RPMI8226 (cell line): ENCODE results near the gene TLCD1.
"Not testable (repeated sequence)": the region's sequence is repeated elsewhere in the genome, so short reads cannot be mapped to it uniquely, and the experiment has no call there.

ENCODE experiments used
- DNase-seq: peaks from one replicate; pipeline ENCODE4 v3.0.0-alpha.2; 2015

Gene TLCD1

GRCh38 chr17:28726627-28727491 lies 826 bp upstream of the TLCD1 start:
- peak; percentile 96 for DNase-seq

GRCh38 chr17:28725660-28726225 lies 290 bp downstream of the TLCD1 start:
- peak; percentile 85 for DNase-seq

GRCh38 chr17:28725166-28725659 lies 820 bp downstream of the TLCD1 start:
- no peak for DNase-seq

- DNase-seq: peak; percentile 72
Observed at GRCh38 chr17:28724500-28725165, 1.4 kb downstream of the TLCD1 start.

DNA sequence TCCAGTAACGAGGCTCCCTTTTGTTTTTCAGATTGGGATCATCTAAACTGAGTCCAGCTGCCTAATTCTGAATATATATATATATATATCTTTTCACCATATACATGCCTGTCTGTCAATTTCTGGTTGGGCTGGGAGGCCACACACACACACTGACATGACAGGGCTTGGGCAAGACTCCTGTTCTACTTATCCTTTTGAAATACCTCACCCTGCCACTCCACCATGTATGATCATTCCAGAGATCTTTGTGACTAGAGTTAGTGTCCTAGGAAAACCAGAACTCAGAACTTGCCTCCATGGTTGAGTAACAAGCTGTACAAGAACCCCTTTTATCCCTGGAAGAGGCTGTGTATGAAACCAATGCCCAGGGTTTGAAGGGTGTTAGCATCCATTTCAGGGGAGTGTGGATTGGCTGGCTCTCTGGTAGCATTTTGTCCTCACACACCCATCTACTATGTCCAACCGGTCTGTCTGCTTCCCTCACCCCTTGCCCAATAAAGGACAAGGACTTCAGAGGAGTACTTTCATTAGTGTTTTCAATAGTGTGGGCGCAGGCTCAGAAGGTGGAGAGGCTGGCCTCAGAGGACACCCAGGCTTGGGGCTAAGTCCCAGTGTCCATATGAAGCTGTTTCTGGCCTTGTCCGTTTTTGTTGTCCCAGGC lies 2.1 kb downstream of the TLCD1 start:
- not testable (repeated sequence) for DNase-seq

DNA sequence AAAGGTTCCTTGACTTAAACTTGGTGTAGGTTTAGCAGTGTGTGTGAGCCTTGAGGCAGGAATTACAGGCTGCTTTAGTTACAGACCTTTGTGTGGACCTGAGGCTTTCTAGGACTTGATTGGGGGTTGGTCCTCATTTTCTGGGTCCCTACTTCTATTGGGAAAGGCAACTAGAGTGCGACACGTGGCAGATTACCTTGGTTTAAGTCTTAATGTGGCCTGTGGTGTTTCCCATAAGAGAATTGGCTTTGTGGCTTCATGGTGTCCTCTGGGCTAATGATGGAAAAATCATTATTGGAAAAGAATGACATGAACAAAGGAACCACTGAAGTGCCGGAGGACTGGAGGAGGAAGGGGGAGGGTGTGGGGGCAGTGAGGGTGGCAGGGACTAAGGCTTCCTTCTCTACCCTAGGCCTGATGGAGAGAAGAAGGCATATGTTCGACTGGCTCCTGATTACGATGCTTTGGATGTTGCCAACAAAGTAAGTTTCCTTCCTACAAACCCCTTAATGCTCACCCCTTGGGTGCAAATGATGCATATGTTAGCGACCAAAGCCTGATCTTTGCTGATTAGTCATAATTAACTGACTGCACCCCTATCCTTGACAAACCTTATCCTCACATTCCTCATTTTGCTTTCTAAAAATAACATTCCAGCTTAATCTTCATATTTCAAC lies 2.7 kb downstream of the TLCD1 start:
- DNase-seq: no peak

DNA sequence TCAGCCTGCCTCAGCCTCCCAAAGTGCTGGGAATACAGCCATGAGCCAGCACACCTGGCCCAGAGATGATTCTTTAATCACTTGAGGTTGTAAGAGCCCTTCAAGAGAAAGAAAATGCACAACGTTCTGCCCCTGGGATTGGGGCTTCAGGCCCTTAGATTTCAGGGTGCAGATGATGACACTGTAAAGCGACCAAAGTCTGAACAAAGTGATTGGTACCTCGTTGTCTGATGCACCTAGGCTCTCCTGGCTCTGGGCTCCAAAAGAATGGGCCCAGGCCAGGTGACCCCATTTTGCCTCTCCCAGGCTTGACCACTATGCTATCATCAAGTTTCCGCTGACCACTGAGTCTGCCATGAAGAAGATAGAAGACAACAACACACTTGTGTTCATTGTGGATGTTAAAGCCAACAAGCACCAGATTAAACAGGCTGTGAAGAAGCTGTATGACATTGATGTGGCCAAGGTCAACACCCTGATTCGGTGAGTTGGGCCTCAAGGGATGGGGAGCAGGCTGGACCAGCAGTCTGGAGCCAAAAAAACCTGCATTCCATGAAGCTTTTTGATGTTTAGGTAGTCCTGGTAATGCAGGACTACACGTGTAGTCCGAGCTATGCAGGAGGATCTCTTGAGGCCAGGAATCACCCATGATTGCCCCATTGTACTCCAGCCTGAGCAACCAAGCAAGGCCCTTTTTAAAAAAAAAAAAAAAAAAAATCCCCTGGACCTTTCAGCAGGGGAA lies 3.4 kb downstream of the TLCD1 start:
- no peak for DNase-seq

- not testable (repeated sequence) for DNase-seq
Observed at GRCh38 chr17:28720997-28721329, 5.1 kb downstream of the TLCD1 start.

GRCh38 chr17:28720247-28720996 lies 5.6 kb downstream of the TLCD1 start:
- DNase-seq: peak; percentile 42

DNA sequence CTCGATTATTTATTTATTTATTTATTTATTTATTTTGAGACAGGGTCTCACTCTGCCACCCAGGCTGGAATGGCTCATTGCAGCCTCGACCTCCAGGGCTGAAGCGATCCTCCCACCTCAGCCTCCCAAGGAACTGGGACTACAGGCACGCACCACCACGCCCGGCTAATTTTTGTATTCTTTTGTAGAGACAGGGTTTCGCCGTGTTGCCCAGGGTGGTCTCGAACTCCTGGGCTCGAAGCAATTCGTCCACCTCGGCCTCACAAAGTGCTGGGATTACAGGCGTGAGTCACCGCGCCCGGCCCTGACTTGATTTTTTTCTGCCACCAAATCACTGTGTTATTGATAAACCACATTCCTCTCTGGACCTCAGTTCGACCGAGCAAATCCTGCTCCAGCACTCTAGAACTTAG lies 7.0 kb downstream of the TLCD1 start:
- DNase-seq: no peak

DNA sequence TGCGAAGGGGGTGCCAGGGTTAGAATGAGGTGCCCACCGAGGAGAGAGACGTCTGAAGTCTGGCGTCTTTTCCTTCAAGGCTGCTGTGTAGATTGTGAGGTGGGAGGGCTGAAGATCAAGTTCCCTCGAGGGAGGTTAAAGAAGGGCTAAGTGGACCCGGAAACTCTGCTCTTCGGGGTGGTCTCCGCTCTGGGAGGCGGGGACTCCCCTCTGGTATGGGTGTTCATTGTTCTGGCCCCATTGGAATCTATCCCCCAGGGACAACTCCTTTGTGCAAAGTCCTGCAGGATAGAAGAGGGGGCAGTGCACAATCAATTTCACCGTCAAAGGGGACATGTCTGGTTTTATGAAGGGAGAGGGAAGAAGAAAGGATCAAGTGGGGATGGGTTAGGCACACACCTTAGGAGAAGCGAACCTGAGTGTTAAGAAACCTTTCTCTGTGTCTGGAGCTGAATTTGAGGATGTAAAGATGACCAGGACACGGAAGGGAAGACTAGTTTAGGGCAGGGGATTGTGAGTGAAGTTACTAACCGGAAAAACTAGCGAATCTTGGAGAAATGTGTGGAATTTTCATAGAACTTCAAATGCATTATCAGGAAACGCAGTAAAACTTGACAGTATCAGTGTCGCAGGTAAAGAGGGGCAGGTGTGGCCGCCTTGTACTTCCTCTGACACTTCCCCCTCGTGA lies 7.6 kb downstream of the TLCD1 start:
- no peak for DNase-seq

GRCh38 chr17:28717578-28718332 lies 8.3 kb downstream of the TLCD1 start, which contains the start of gene RAB34:
Gene RAB34, minus strand, starts transcription at chr17:28717868. Its CDS starts 602 bp downstream, at chr17:28717266.
- DNase-seq: no peak

GRCh38 chr17:28716740-28717577 lies 9.1 kb downstream of the TLCD1 start:
- DNase-seq: no peak

GRCh38 chr17:28715217-28715616 lies 10.8 kb downstream of the TLCD1 start:
- no peak for DNase-seq

DNA sequence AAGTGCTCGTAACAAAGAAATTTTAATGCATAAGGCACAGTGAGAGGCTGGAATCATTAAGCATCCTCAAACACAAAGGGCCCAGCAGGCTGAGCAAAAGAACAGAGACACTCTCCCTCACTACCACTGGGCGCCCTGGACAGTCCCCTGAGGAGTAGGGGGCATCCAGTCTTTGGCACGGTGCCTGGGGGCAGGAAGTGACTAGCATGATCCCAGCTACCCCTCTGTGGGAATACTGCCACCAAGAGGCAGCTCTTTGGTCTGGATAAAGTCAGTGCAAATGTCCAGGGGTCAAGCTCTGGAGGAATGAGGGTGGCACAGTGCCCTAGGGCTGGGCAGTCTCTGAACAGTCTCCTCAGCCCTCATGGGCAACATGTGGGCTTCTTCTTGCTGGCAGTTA lies 11.8 kb downstream of the TLCD1 start:
- no peak for DNase-seq

DNA sequence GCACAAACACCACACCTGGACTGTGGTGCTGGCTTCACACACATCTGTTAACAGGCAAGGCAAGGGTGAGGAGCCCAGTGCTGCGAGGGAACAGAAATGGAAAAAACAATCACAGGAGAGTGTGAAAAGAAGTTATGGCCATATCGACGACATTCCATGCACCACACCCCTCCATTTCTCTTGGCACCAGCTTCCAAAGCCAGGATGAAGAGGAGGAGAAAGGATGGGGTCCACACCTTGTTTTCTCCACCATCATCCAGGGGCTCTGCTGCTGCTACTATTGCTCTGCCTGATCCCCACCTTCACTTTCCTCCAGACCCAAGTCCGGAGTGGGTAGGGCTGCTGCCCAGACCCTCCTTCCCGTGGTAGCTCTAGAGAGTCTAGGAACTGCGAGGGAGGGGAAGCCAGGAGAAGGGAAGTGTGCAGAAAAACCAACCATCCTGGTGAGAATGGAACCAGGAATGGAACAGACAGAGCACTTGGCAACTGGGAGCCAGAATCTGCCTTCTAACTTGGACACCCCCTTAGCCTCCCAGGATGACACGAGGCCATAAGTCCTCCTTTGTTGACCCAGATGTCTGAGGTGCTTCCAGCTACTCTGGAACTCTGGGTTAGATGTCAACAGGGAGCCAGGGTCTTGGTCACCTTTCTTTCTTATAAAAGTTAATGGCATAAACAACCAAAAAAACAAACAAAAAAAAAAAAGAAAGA lies 13.2 kb downstream of the TLCD1 start:
- DNase-seq: no peak

DNA sequence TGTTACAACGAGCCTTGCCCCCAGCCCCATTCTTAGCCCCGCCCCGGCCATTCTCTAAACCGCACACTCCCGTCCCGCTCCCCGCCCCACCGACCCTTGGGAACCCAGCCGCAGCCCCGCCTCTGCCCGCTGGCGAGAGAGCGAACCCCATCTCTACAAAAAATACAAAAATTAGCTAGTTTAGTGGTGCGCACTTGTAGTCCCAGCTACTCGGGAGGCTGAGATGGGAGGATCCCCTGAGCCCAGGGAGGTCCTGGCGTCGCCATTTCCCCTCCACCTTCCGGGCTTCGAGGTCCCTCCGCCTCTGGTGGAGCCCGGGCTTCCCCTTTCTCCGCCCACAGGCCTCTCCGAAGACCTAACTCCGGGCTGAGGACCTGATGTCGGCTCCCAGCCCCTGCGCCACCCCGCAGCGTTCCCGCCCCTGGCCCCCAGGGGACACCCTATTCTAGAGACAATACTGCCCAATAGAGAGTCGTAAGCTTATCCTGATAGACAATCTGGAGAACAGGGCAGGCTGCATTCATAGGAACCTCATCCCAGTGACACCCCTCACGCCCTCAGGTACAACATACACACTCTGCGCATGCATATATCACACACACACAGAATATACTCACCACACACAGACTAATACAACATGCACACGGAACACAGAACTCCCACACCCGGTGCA lies 13.9 kb downstream of the TLCD1 start:
- DNase-seq: no peak

GRCh38 chr17:28711723-28712031 lies 14.4 kb downstream of the TLCD1 start, which contains the start of gene PROCA1:
Gene PROCA1, minus strand, starts transcription at chr17:28711888. Its CDS starts 228 bp downstream, at chr17:28711660.
- DNase-seq: no peak
